Nephron (organoid): ENCODE data around the gene SCARB1.

Experiments
- H3K27ac Mint-ChIP-seq, 3 experiments: 2 replicates each; pipeline ENCODE4 v1.8.0; 2020; ENCODE audit warnings: mixed read lengths in 3 of 3, mild to moderate bottlenecking in 2 of 3, moderate library complexity in 1 of 3
- H3K27me3 Mint-ChIP-seq: 2 replicates; pipeline ENCODE4 v1.8.0; 2021; ENCODE audit warnings: low read depth, mild to moderate bottlenecking, moderate library complexity, mixed read lengths
- H3K36me3 Mint-ChIP-seq: 2 replicates; pipeline ENCODE4 v1.8.0; 2020; ENCODE audit warnings: low read depth, mixed read lengths
- H3K4me1 Mint-ChIP-seq: 2 replicates; pipeline ENCODE4 v1.8.0; 2020; ENCODE audit warnings: mixed read lengths
- H3K4me3 Mint-ChIP-seq, 3 experiments: 2 replicates each; pipeline ENCODE4 v1.8.0; 2020; ENCODE audit warnings: mild to moderate bottlenecking in 3 of 3, mixed read lengths in 3 of 3, moderate library complexity in 2 of 3
- H3K9me3 Mint-ChIP-seq: 2 replicates; pipeline ENCODE4 v1.8.0; 2020; ENCODE audit warnings: mixed read lengths
- TF ChIP-seq, protein P1 (sequence below), 3 experiments: fragments of 200-600 bp; sonication (generic); IDR thresholded peaks; one replicate each; pipeline ENCODE4 v1.5.0; 2021; ENCODE audit warnings: antibody characterized with exemption in 3 of 3; ENCODE audit not compliant: unreplicated experiment in 3 of 3

Gene SCARB1

DNA sequence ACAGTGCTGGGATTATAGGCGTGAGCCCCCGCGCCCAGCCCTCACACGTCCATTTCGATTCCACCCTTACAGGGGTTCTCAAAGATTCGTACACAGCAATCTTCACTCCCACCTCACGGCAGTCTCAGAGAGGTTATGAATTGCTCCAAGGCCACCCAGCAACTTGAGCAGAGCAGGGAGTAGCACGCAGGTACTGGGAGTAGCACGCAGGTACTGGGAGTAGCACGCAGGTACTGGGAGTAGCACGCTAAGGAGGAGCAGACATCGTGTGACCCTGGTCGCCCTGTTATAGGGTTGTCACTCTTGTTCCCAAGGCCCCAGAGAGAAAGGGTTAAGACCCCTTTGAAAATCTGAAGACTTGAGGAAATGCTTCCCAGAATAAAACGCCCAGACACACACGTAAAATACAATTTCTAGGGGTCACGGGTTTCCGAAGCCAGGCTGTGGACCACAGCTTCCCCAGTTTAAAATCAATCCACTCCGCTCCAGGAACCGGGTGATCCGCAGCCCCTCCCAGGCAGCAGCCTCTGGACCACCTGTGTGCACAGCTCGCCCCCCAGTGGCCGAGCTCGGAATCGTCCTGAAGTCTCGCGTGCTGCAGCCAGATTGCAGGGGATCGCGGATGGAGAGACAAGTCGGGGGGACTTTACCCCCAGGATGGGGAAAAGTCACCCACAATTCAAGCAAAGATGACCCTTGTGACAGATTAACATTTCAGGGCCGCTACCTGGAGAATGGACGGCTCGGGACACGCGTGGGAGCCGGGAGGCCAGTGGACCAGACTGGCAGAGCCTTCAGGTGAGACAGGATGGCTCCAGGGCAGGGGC lies 92.0 kb downstream of the SCARB1 start:
- Mint-ChIP-seq H3K4me1 (peaks cover 43% of the 10 kb centered on the region), H3K27ac (no peak overlapping the region), H3K36me3 (no peaks in the 10 kb centered on the region), H3K9me3 (no peaks in the 10 kb centered on the region), H3K27me3 (peaks cover 33% of the 10 kb centered on the region), H3K4me3 (peak overlapping the region; percentile 4 to 39 (median 11))
- TF ChIP-seq, protein P1, sequence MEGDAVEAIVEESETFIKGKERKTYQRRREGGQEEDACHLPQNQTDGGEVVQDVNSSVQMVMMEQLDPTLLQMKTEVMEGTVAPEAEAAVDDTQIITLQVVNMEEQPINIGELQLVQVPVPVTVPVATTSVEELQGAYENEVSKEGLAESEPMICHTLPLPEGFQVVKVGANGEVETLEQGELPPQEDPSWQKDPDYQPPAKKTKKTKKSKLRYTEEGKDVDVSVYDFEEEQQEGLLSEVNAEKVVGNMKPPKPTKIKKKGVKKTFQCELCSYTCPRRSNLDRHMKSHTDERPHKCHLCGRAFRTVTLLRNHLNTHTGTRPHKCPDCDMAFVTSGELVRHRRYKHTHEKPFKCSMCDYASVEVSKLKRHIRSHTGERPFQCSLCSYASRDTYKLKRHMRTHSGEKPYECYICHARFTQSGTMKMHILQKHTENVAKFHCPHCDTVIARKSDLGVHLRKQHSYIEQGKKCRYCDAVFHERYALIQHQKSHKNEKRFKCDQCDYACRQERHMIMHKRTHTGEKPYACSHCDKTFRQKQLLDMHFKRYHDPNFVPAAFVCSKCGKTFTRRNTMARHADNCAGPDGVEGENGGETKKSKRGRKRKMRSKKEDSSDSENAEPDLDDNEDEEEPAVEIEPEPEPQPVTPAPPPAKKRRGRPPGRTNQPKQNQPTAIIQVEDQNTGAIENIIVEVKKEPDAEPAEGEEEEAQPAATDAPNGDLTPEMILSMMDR (IDR thresholded peaks at IDR 0.05; ENCODE audit: unreplicated experiment in 3 of 3), result peak; percentile 96 to 97 (median 97)

DNA sequence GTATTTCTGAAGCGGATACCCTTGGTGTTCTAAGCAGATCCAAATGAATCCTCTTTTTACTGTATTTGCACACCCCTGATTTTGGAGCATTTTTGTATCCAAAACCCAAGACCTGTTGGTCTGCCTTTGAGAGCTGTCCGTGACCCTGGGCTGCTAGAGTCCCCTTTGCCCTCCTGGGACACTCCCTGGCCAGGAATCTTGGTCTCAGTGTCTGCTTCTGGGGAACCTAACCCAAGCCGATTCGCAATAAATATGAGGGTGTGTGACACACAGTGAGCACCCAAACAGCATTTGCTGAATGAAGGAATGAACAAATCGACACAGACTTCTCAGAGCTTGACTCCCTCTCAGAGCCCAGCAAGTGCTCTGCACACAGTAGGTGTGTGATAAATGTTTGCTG lies 92.9 kb downstream of the SCARB1 start:
- TF ChIP-seq, protein P1 (IDR thresholded peaks at IDR 0.05; ENCODE audit: unreplicated experiment in 3 of 3), result no peak
- H3K36me3 Mint-ChIP-seq, result no peaks in the 10 kb centered on the region
- no peaks in the 10 kb centered on the region for H3K9me3 Mint-ChIP-seq
- H3K27ac Mint-ChIP-seq, result no peak overlapping the region
- H3K4me1 Mint-ChIP-seq, result peaks cover 52% of the 10 kb centered on the region
- peaks cover 34% of the 10 kb centered on the region for H3K27me3 Mint-ChIP-seq
- H3K4me3 Mint-ChIP-seq, result no peak overlapping the region

DNA sequence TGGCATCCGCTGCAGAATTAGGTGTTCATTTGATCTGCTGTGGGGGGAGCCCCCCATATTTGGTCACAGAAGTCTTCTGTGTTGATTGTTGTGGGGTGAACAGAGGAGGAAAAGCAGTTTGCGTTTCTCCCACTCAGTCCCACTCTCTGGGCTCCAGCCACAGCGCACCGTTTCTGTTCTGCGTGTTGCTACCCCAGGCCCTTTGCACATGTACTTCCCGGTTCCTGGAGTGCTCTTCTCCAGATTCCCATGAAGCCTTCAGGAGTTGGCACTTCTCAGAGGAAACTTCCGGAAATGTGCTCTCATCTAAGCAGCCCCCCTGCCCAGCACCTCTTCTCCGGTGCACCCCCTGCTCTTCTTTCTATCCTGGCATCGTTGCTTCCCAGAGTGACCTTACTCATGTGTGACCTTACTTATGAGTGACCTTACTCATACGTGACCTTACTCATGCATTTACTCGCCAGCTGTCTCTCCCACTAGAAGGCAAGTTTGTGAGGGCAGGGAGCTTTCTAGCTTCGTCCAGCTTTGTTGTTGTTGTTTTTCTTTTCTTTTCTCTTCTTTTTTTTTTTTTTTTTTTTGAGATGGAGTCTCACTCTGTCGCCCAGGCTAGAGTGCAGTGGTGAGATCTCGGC lies 93.7 kb downstream of the SCARB1 start:
- H3K9me3 Mint-ChIP-seq, result peaks cover 4% of the 10 kb centered on the region
- TF ChIP-seq, protein P1 (IDR thresholded peaks at IDR 0.05; ENCODE audit: unreplicated experiment in 3 of 3), result no peak
- H3K4me1 Mint-ChIP-seq, result peaks cover 56% of the 10 kb centered on the region
- H3K4me3 Mint-ChIP-seq, result no peak overlapping the region
- peak overlapping the region in 1 of 3 experiments; percentile 8 for H3K27ac Mint-ChIP-seq
- H3K27me3 Mint-ChIP-seq, result peaks cover 36% of the 10 kb centered on the region
- H3K36me3 Mint-ChIP-seq, result no peaks in the 10 kb centered on the region

DNA sequence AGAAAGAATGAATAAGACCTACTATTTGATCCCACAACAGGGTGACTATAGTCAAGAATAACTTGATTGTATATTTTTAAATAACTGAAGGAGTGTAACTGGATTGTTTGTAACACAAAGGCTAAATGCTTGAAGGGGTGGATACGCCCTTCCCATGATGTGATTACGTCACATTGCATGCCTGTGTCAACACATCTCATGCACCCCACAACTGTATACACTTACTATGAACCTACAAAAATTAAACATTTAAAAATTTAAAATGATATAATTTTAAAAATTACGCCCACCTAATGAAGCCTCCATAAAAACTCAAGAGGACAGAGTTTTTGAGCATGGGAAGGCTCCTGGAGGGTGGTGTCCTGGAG lies 94.5 kb downstream of the SCARB1 start:
- Mint-ChIP-seq H3K4me3 (no peak overlapping the region), H3K36me3 (no peaks in the 10 kb centered on the region), H3K27ac (peak overlapping the region in 2 of 3 experiments; percentile 58 to 75), H3K9me3 (peaks cover 6% of the 10 kb centered on the region), H3K27me3 (peaks cover 34% of the 10 kb centered on the region), H3K4me1 (peaks cover 56% of the 10 kb centered on the region)
- TF ChIP-seq, protein P1 (IDR thresholded peaks at IDR 0.05; ENCODE audit: unreplicated experiment in 3 of 3), result no peak

DNA sequence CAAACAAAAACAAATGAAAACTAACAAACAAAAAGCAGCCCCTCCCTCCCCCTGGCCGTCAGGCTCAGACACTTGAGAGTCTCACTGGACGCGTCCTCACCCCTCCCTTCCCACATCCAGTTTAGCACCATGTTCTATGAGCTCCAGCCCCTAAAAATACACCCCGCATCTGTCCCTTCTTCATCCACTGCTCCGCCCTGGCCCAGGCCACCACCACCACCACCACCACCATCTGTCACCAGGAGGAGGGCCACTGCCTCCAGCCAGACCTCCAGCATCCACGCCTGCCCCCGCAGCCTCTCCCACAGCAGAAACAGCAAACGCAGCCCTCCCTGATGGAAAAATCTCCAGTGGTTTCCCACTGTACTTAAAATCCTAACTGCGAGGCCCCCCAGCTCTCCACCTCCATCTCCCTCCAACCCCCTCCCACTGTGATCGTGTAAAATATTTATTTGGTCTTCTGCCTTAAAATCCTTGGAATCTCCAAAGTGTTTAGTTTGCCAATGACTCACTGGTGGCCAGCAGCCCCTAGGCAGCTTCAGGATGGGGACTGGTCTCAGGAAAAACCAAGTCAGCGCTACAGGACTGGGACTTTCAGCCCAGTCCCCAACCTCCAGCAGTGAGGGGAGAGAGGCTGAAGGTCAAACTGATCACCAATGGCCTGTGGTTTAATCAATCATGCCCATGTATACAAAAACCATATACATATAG lies 95.1 kb downstream of the SCARB1 start:
- peaks cover 53% of the 10 kb centered on the region for H3K4me1 Mint-ChIP-seq
- peak overlapping the region in 1 of 3 experiments; percentile 29 for H3K4me3 Mint-ChIP-seq
- peaks cover 7% of the 10 kb centered on the region for H3K9me3 Mint-ChIP-seq
- TF ChIP-seq, protein P1 (IDR thresholded peaks at IDR 0.05; ENCODE audit: unreplicated experiment in 3 of 3), result no peak
- no peaks in the 10 kb centered on the region for H3K36me3 Mint-ChIP-seq
- H3K27me3 Mint-ChIP-seq, result peaks cover 31% of the 10 kb centered on the region
- peak overlapping the region; percentile 23 to 75 (median 58) for H3K27ac Mint-ChIP-seq
